ENCODE measurements around the gene SNX32. TPM values are rescaled to one million over a fixed set of nuclear protein-coding genes. Genes with fewer than 3 reads are reported as not detected.
A peak's percentile ranks its signal among the peaks of the same experiment; 100 is the strongest.

SNX32 gene
- total RNA-seq, 1 donor from 2014 or later: not detected

DNA sequence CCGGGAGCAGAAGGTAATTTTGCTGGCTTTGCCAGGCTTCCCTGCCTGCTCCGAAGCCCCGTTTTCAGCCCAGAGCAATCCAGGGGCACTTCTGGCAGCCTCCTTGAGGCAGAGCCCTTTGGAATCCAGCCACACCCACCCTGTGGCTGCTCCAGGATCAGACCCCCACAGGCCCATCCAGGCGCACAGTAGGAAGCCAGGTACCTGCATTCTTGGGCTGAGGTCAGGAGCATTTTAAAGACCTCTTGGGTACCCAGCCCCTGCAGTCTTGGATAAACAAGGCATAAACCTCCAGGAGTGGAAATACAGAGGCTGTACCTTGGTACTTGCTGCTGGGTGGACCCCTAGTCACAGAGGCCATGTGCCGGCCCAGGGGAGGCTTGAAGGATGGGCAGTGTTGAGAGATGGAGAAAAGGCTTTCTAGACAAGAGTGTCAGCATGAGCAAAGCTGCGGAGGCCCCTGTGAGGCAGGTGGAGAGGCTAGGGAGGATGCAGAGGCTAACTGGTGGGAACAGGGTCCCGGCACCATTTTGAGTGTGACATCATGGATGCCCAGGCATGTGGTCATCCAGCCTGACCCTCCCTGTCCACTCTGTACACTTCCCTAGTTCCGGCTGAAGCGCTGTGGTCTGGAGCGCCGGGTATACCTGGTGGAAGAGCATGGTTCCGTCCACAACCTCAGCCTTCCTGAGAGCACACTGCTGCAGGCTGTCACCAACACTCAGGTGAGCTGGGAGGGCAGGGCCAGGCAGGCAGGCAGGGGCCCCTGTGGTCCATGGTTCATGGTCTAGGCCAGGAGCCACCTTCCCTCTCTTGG lies 30.3 kb downstream of the SNX32 start:
- Histone ChIP-seq H3K4me1 (peaks cover 11 to 14% of the 10 kb centered on the region in 2 donors), H3K36me3 (peaks cover 55 to 73% of the 10 kb centered on the region in 2 donors), H3K27ac (peak overlapping the region in 1 of 2 donors; percentile 29), H3K27me3 (no peaks in the 10 kb centered on the region), H3K4me3 (no peak overlapping the region), H3K9me3 (no peaks in the 10 kb centered on the region)
- TF ChIP-seq, protein P1, sequence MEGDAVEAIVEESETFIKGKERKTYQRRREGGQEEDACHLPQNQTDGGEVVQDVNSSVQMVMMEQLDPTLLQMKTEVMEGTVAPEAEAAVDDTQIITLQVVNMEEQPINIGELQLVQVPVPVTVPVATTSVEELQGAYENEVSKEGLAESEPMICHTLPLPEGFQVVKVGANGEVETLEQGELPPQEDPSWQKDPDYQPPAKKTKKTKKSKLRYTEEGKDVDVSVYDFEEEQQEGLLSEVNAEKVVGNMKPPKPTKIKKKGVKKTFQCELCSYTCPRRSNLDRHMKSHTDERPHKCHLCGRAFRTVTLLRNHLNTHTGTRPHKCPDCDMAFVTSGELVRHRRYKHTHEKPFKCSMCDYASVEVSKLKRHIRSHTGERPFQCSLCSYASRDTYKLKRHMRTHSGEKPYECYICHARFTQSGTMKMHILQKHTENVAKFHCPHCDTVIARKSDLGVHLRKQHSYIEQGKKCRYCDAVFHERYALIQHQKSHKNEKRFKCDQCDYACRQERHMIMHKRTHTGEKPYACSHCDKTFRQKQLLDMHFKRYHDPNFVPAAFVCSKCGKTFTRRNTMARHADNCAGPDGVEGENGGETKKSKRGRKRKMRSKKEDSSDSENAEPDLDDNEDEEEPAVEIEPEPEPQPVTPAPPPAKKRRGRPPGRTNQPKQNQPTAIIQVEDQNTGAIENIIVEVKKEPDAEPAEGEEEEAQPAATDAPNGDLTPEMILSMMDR (IDR thresholded peaks at IDR 0.05): no peak
- DNase-seq (ENCODE audit: low spot score in 2 of 2): no peak
- intact Hi-C loops (cut with DNase I): no loop called here

DNA sequence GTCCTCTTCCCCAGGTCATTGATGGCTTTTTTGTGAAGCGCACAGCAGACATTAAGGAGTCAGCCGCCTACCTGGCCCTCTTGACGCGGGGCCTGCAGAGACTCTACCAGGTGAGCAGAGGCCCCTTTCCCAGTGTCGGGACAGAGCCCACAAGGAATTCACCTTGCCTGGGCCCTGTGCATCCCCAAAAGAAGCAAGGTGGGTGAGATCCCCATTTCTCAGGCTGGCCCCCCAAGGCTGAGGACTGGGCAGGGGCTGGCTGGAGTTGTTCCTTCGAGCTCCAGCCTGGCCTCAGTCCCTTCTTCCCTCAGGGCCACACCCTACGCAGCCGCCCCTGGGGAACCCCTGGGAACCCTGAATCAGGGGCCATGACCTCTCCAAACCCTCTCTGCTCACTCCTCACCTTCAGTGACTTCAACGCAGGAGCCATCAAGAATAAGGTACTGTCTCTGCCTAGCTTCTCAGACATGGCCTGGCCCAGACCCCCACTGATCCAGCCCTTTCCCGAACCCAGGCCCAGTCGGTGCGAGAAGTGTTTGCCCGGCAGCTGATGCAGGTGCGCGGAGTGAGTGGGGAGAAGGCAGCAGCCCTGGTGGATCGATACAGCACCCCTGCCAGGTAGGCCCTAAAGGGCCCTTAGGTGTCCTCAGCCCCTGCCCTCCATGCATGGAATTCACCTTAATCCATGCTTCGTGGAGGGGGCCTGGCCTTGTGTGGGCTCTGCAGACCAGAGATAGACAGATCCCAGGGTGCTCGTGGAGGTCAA lies 31.1 kb downstream of the SNX32 start:
- Histone ChIP-seq H3K27me3 (no peaks in the 10 kb centered on the region), H3K4me1 (peaks cover 11 to 14% of the 10 kb centered on the region in 2 donors), H3K9me3 (no peaks in the 10 kb centered on the region), H3K4me3 (no peak overlapping the region), H3K36me3 (peaks cover 62 to 80% of the 10 kb centered on the region in 2 donors), H3K27ac (no peak overlapping the region)
- intact Hi-C loops (cut with DNase I): no loop called here
- no peak for DNase-seq (ENCODE audit: low spot score in 2 of 2)
- TF ChIP-seq, protein P1 (IDR thresholded peaks at IDR 0.05): no peak

DNA sequence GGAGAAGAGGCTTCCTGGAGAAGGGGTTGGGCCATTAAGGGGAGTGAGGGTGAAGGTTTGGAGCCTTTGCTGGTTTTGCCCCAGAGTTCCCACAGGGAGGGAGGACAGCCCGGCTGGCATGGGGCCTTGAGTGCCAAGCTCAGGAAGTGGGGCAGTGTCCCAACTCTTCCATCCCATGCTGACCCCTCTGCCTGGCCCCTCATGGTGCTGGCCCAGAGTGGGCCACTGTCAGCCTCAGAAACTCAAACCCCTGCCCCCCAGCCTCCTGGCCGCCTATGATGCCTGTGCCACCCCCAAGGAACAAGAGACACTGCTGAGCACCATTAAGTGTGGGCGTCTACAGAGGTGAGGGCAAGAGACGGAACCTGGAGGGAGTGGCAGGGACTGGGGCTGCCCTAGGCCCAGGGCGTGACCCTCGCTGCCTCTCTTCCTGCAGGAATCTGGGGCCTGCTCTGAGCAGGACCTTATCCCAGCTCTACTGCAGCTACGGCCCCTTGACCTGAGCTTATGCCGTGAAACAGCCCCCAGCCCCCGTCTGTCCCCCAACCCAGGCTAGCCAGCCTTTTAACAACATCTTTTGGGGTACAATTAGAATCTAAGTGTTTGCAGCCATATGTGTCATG lies 31.9 kb downstream of the SNX32 start:
- H3K4me1 ChIP-seq: peaks cover 11 to 14% of the 10 kb centered on the region in 2 donors
- no peak overlapping the region for H3K4me3 ChIP-seq
- TF ChIP-seq, protein P1 (IDR thresholded peaks at IDR 0.05): no peak
- H3K9me3 ChIP-seq: no peaks in the 10 kb centered on the region
- H3K36me3 ChIP-seq: peaks cover 63 to 80% of the 10 kb centered on the region in 2 donors
- intact Hi-C loops (cut with DNase I): no loop called here
- no peak overlapping the region for H3K27ac ChIP-seq
- H3K27me3 ChIP-seq: no peaks in the 10 kb centered on the region
- no peak for DNase-seq (ENCODE audit: low spot score in 2 of 2)

DNA sequence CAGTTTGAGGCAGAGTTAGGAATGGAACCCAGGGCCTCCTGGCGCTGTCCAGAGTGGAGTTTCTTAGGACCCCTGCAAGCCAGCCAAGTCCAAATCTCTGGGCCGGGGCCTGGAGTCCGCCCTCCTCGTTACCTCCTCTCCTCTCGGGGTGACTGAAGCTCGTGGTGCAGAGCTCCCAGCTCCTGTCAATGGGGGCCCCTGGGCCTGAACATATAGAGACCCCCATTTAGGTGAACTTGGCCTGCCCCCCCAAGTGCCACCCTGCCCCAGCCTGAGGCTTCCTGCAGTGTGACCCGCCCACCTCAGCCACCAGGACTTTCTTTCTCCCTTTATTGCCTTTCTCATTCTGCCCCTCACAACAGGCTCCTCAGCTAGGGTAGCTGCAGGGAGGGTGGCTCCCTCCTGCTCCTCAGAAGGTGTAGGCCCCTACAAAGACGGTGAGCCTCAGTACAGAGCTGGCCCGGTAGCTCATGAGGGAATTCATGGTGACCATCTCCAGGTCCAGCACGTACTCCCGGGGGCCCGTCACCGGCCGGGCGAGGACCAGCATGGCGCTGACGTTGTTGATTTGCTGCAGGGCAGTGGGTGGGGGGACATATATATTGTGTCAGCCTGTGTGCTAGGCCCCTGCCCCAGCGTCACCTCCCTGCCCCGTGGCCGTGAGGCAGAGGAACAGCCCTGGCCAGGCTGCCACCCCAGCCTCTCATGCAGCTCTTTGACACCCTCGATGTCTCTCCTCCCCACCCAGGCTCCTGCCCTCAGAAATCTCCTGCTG lies 32.9 kb downstream of the SNX32 start:
- intact Hi-C loops (cut with DNase I): no loop called here
- H3K4me1 ChIP-seq: peaks cover 7 to 12% of the 10 kb centered on the region in 2 donors
- H3K36me3 ChIP-seq: peaks cover 61 to 79% of the 10 kb centered on the region in 2 donors
- TF ChIP-seq, protein P1 (IDR thresholded peaks at IDR 0.05): no peak
- no peak overlapping the region for H3K4me3 ChIP-seq
- DNase-seq (ENCODE audit: low spot score in 2 of 2): no peak
- H3K9me3 ChIP-seq: no peaks in the 10 kb centered on the region
- no peaks in the 10 kb centered on the region for H3K27me3 ChIP-seq
- H3K27ac ChIP-seq: no peak overlapping the region
